IPS DF 4.7 (cell line): ENCODE data around the gene TP53BP2.
"Not testable (repeated sequence)": the region's sequence is repeated elsewhere in the genome, so short reads cannot be mapped to it uniquely, and the experiment has no call there.

Source experiments
- DNase-seq: peaks from one replicate; pipeline ENCODE4 v3.0.0-alpha.2; 2013; ENCODE audit warnings: low spot score; ENCODE audit errors: extremely low read depth

Gene TP53BP2, protein sequence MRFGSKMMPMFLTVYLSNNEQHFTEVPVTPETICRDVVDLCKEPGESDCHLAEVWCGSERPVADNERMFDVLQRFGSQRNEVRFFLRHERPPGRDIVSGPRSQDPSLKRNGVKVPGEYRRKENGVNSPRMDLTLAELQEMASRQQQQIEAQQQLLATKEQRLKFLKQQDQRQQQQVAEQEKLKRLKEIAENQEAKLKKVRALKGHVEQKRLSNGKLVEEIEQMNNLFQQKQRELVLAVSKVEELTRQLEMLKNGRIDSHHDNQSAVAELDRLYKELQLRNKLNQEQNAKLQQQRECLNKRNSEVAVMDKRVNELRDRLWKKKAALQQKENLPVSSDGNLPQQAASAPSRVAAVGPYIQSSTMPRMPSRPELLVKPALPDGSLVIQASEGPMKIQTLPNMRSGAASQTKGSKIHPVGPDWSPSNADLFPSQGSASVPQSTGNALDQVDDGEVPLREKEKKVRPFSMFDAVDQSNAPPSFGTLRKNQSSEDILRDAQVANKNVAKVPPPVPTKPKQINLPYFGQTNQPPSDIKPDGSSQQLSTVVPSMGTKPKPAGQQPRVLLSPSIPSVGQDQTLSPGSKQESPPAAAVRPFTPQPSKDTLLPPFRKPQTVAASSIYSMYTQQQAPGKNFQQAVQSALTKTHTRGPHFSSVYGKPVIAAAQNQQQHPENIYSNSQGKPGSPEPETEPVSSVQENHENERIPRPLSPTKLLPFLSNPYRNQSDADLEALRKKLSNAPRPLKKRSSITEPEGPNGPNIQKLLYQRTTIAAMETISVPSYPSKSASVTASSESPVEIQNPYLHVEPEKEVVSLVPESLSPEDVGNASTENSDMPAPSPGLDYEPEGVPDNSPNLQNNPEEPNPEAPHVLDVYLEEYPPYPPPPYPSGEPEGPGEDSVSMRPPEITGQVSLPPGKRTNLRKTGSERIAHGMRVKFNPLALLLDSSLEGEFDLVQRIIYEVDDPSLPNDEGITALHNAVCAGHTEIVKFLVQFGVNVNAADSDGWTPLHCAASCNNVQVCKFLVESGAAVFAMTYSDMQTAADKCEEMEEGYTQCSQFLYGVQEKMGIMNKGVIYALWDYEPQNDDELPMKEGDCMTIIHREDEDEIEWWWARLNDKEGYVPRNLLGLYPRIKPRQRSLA

DNA sequence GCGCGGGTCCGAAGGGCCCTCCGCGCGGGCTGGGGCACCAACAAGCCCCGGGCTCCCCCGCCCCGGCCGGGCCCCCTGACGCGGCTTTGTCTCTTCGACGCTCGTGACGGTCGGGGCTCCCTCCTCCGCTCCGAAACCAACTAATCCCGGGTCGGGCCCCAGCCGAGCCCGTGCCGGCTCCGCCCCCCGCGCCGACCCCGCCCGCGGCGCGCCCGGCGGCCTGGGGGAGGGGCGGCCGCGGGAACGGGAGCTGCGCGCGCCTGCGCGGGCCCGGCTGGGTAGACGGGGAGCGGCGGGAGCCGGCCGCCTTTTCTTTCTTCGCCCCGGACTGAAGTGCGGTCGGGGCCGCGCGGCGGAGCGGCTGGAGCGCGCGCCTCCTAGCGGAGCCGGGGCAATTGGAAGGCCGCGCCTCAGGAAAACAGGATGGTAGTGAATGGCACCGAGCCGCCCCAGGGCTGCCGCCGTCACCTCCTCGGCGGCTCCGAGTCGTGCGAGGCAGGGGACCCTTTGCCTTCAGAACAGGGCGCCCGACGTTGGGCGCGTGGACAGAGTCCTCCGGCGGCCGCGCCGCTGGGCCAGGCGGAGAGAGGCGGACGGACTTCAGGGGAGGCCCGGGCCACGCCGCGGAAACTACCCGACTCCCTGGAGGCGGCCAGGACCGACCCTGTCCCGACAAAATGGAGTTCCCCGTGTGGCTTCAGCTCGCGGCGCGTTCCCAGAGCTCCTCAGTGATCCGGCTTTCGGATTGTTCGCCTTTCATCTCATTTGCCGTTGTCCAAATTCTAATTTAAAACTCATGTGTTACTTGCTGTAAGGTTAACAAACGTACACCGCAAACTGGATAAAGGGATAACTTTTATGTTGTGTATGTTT lies at the start of gene TP53BP2:
TSS of gene TP53BP2 (minus strand) at position 138 of the 873 bp plus-strand sequence. CDS start 267 bp downstream, outside the sequence.
- no peak for DNase-seq

DNA sequence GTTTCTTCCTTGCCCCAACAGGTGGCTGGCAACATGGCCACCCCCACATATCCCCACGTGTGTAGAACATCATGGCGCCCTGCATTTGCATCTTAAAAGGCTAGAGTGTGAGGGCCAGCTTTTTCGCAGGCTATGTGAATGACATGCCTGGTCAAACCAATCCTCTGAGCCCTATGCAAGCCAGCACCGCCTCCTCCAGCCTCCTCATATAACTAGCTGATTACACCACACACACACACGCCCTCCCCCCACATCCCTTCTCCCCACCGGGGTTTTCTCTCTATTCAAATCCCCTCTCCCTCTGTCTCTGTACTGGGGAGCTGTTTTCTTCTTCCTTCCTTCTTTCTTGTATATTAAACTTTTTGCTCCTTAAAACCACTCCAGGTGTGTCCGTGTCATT lies 44.7 kb upstream of the TP53BP2 start:
- not testable (repeated sequence) for DNase-seq

DNA sequence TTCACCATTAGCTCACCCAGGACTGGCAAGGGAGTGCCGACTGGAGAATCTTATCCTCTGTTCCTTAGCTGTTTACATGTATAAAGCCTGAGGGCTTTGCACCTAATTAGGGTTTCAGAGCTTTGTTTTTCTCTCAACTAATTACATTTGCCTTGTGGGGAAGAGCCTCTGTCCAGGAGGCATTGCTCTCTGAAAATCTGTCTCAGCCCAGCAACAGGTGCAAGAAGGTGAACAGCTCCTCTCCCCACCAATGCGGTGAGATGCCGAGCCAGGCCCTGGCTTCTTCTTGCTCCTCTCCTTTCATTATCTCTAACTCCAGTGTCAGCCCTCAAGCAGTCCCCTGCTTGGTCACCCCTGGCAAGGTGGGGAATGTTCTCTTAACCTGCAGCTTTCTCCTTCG lies 43.6 kb upstream of the TP53BP2 start:
- DNase-seq: not testable (repeated sequence)

DNA sequence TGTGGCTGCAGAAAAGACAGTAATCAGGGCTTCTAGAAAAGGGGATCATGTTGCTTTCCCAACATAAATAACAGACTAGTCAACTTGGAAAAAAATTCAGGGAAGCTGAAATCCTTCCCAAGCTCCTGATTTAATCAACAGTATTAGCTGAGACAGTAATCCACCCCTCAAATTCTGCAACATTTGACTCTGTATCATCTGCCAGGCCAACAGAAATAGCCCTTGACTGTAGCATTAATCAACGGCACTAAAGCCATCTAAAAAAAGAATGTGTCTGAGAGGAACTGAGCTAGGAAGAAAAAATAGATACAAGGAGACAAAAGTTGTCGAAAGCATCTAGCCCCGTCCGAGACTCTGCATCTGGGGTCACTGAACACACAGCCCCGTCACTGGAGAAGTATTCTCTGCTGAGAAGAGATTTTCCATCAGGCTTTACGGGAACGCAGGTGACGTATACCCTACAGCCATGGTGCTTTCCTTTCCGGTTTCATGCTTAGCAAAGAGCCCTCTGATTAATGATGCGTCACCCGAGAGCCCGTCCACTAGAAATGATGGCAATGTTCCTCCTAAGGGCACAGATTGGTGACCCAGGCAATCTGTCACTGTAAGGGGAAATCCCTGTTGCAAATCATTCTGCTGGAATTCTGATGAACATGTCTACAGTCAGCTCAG lies 42.1 kb upstream of the TP53BP2 start:
- no peak for DNase-seq

DNA sequence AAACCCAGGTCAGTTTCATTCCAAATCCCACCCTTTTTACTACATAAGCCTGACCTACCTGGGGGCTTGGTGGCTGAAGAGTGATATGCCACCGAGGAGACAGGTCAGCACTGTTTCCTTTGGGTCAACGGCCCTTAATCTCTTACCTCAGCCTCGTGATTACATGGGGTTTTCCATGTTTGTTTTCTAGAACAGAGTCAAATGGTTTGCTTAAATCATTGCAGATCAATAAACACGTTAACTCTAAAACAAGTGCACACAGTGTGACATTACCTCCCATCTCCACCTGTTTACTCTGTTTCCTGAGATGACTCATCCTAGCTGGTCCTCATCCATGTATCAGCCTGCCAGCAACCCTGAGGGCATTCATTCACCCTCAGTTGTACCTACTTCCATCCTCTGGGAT lies 40.8 kb upstream of the TP53BP2 start:
- DNase-seq: no peak

DNA sequence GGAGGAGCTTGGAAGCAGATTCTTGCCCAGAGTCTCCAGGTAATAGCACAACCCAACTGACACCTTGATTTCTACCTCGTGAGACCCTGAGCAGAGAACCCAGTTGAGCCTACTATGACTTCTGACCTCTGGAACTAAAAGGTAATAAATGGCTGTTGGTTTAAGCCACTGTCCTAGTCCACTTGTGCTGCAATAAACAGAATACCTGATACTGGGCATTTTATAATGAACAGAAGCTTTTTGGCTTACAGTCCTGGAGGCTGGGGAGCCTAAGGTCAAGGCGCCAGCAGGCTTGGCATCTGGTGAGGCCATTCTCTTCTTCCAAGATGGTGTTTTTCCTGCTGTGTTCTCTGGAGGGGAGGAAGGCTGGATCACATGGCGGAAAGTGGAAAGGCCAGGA lies 39.9 kb upstream of the TP53BP2 start:
- DNase-seq: no peak

DNA sequence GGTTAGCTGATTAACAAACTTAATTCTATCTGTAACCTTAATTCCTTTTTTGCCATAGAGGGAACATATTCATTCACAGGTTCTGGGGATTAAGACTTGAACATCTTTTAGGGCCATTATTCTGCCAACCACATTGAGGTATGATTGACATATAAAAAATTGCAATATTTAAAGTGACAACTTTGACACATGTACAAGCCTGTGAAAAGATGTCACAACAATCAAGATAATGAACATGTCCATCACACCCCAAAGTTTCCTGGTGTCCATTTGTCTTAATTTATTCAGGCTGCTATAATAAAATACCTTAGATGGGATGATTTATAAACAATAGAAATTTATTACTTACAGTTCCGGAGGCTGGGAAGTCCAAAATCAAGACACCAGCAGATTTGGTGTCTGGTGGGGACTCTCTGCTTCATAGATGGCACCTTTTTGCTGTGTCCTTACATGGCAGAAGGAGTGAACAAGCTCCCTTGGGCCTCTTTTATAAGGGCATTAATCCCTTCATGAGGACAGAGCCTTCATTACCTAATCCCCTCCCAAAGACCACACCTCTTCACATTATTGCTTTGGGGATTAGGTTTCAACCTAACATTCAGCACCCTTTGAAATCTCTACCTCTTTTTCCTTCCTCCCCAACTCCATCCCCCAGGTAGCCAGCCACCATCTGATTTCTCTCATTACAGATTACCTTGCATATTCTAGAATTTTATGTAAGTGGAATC lies 33.0 kb upstream of the TP53BP2 start:
- DNase-seq: no peak

DNA sequence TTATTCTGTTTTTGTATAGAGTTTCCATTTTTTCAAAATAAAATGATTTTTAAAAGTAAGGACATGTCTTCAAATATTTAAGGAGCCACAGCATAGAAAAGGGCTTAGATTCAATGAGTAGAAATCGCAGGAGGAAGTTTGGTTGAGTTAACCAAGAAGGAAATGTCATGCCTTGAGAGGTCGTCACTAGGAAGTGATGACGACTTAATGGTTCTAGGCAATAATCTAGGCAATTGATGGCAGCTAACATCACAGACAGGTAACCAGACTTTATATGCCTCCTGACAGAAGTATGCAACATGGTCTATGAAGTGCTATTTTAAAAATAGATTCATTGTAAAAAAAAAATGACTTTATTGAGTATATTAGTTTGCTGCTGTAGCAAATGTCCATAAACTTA lies 32.1 kb upstream of the TP53BP2 start:
- no peak for DNase-seq

DNA sequence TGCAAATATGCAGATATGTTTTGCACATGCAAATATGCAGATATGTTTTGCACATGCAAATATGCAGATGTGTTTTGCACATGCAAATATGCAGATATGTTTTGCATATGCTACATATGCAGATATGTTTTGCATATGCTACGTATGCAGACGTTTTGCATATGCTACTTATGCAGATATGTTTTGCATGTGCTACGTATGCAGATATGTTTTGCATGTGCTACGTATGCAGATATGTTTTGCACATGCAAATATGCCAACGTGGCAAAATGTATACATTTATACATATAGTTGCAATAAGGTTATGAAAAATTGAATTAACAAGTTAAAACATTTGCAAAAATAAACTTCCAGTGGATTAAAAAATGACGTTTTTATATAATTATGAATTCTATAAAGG lies 30.8 kb upstream of the TP53BP2 start:
- DNase-seq: no peak

DNA sequence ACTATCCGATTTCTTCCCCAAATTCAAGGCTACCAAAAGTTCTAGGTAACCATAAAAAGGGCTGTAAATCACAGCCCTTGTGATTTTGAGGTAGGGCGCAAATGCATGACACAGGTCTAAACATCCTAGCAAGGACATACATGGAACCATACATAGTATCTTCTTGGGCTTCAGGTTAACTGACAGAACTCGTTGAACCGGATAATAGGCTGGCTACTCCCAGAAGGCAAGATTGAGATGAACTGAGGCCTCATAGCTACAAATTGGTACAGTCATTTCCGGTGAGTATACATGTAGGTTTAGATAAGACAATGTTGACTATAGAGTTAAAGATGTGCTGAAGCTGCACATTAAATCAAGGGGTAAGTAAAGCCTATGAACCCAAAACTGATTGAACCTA lies 27.3 kb upstream of the TP53BP2 start:
- DNase-seq: no peak

DNA sequence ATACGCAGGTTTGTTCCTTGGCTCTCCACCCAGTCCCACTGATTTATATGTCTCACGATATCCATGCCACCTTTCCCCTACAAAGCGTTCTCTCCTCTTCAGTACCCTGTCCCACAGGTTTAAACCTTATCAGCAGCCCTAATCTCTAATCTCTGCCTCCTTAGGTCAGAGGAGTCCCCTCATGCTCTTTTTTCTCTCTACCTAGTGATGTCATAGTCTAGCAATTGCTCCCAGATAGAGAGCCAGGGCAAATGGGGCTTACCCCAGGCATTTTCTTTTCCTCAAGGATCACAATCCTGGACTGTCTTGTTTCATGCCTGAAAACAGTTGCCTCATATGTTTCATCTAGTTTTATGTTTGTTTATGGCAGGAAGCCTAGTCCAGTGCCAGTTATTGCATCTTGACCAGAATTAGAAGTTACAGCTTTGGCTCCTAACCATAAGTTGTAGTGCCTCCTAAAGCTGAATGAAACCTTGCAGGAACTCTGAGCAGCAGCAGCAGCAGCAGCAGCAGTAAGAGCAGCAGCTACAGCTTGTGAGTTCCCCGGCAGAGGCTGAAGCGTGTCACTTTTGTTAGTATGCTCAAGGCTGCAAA lies 26.7 kb upstream of the TP53BP2 start:
- DNase-seq: no peak

DNA sequence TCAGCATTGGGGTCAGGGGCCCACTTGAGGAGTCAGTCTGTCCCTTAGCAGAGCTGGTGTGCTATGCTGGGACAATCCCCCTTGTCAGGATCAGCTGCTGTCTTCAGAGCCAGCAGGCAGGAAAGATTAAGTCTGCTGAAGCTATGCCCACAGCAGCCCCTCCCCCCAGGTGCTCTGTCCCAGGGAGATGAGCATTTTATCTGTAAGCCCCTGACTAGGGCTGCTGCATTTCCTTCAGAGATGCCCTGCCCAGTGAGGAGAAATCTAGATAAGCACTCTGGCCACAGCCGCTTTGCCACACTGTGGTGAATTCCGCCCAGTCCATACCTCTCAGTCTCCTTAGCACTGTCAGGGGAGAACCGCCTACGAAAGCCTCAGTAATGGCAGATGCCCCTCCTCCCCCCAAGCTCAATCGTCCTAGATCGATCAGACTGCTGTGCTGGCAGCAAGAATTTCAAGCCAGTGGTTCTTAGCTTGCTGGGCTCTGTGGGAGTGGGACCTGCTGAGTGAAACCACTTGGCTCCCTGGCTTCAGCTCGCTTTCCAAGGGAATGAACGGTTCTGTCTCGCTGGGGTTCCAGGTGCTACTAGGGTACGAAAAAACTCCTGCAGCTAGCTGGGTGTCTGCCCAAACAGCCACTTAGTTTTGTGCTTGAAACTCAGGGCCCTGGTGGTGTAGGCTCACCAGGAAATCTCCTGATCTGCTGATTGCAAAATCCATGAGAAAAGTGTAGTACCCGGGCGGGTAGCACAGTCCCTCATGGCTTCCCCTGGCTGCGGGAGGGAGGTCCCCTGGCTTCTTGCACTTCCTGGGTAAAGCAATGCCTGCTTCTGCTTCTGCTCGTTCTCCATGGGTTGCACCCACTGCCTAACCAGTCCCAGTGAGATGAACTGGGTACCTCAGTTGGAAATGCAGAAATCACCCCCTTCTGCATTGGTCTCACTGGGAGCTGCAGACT lies 25.1 kb upstream of the TP53BP2 start:
- no peak for DNase-seq

DNA sequence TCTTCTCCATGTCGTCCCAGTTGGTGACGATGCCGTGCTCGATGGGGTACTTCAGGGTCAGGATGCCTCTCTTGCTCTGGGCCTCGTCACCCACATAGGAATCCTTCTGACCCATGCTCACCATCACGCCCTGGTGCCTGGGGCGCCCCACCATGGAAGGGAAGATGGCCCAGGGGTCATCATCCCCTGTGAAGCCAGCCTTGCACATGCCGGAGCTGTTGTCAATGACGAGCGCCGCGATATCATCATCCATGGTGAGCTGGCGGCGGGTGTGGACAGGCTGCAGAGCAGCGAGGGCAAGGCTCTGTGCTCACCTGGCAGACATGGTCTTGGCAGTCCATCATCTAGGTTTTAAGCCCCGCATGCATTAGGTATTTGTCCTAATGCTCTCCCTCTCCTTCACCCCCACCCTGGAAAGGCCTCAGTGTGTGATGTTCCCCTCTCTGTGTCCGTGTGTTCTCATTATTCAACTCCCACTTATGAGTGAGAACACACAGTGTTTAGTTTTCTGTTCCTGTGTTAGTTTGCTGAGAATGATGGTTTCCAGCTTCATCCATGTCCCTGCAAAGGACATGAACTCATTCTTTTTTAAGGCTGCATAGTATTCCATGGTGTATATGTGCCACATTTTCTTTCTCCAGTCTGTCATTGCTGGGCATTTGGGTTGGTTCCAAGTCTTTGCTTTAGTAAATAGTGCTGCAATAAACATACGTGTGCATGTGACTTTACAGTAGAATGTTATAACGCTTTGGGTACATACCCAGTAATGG lies 19.0 kb upstream of the TP53BP2 start:
- not testable (repeated sequence) for DNase-seq

DNA sequence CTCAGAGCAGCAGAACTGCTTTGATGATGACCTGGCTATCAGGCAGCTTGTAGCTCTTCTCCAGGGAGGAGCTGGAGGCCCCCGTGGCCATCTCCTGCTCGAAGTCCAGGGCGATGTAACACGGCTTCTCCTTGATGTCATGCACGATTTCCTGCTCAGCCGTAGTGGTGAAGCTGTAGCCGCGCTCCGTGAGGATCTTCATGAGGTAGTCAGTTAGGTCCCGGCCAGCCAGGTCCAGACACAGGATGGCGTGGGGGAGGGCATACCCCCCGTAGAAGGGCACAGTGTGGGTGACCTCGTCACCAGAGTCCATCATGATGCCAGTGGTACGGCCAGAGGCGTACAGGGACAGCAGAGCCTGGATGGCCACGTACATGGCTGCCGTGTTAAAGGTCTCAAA lies 18.3 kb upstream of the TP53BP2 start:
- DNase-seq: no peak

DNA sequence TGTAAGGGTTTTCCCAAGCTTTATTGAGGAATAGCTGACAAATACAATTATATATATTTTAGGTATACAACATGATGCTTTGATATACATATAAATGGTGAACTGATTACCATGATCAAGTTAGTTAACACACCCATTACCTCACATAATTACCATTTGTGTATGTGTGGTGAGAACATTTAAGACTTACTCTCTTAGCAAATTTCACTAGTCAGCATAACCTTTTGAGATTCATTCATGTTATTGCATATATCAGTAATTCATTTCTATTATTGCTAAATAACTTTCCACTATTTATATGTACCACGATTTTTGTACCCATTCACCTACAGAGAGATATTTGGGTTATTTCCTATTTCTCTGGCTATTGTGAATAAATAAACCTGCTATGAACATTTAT lies 16.2 kb upstream of the TP53BP2 start:
- no peak for DNase-seq

DNA sequence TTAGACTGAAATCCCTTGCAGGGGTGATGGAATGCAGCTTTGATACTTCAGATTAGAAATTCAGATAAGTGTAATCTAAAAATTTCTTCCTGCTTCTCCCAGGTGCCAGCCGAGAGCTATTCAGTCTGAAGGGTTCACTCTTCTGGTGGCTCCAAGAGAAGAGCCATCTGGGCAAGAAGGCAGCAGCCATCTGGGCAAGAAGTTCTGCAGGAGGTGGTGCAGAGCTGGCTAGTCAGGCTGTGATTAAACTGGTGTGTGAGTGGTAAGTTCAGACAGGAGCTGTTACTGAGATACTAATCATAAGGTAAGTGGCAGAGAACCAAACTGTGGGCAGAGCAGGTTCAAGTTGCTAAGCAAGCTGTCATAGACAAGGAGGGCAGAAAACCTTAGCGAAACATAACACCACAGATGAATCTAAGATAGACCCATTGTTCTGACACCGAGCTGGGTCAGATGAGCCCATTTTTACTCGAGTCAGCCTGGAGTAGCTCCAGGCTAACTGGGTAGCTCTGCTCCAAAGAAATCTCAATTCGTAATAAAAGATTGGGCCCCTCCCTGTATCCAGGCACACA lies 14.4 kb upstream of the TP53BP2 start:
- DNase-seq: no peak

DNA sequence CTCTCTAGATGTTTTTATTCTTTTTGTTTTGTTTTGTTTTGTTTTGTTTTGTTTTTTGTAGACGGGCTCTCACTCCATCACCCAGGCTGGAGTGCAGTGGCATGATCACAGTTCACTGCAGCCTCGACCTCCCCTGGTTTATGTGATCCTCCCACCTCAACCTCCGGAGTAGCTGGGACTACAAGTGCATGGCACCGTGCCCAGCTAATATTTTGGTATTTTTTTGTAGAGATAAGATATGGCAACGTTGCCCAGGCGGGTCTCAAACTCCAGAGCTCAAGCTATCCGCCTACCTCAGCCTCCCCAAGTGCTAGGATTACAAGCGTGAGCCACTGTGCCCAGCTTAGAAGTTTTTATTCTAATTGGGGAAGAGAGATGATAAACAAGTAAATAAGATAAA lies 13.3 kb upstream of the TP53BP2 start:
- DNase-seq: no peak
